ENCODE measurements around the gene IL16. TPM values are rescaled to one million over a fixed set of nuclear protein-coding genes. Genes with fewer than 3 reads are reported as not detected.

The IL16 gene
- total RNA-seq, 6 experiments from 2014 or later, result 2.0 to 6.8 (median 3.2) TPM

DNA sequence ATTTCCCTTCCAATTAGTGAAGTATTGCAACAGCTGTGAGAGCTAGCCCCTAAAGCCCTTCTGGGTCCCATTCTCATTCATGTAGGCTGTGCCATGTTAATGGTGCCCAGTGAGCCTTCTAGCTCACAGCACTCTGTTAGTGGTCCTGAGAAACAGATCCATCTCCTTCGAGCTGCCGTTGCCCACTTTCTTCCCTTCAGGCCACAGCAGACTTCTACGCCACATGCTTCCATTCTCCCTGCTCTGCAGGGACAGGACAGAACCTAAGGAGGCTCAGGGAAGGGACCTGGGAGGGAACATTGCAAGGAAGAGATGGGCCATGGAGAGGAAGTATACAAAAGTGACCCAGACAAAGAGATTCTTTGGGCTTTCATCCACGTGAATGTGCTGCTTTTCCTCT, 139.0 kb downstream of the IL16 start:
- ATAC-seq (no peak), DNase-seq (no peak)
- H3K4me3 ChIP-seq, result no peak overlapping the region
- no peak overlapping the region for H3K27ac ChIP-seq
- H3K36me3 ChIP-seq, result no peaks in the 10 kb centered on the region
- TF ChIP-seq, protein P1, sequence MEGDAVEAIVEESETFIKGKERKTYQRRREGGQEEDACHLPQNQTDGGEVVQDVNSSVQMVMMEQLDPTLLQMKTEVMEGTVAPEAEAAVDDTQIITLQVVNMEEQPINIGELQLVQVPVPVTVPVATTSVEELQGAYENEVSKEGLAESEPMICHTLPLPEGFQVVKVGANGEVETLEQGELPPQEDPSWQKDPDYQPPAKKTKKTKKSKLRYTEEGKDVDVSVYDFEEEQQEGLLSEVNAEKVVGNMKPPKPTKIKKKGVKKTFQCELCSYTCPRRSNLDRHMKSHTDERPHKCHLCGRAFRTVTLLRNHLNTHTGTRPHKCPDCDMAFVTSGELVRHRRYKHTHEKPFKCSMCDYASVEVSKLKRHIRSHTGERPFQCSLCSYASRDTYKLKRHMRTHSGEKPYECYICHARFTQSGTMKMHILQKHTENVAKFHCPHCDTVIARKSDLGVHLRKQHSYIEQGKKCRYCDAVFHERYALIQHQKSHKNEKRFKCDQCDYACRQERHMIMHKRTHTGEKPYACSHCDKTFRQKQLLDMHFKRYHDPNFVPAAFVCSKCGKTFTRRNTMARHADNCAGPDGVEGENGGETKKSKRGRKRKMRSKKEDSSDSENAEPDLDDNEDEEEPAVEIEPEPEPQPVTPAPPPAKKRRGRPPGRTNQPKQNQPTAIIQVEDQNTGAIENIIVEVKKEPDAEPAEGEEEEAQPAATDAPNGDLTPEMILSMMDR (IDR thresholded peaks at IDR 0.05), result no peak
- TF ChIP-seq POLR2A (IDR thresholded peaks at IDR 0.05), result no peak
- peaks cover 0 to 22% (median 9%) of the 10 kb centered on the region in 4 donors for H3K4me1 ChIP-seq
- intact Hi-C loops (cut with DNase I), result loop anchor here in 1 of 2 donors (10.0 kb wide), 1 partner anchor 61 kb away; no protein-coding TSS in a partner anchor
- WGBS (ENCODE audit: insufficient coverage, low coverage, low lambda C conversion rate, missing lambda C conversion rate), result 87% methylated on average over 4 of the region's 4 CpGs
- no peaks in the 10 kb centered on the region for H3K9me3 ChIP-seq
- H3K27me3 ChIP-seq, result no peaks in the 10 kb centered on the region

DNA sequence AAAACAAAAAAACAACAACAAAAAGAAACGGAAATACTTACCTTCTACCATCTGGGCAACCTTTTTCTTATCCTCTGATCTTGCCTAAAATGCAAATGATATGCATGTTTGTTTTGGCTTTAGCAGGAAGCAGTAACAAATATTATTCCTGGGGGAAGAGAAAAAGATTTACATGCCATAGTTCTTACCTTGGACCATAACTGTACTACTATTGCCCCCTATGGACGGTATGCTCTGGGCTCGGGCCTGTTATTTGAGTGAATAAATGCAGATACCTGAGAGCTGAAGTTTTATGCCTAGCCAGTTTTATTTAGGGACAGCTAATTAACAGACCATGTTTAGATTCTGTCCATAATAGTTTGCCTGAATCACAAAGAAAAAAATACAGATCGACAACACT, 139.9 kb downstream of the IL16 start:
- H3K36me3 ChIP-seq, result no peaks in the 10 kb centered on the region
- no peak overlapping the region for H3K27ac ChIP-seq
- peak; percentile 60 to 69 (median 66) for ATAC-seq
- 76% methylated on average over 4 of the region's 4 CpGs for WGBS (ENCODE audit: insufficient coverage, low coverage, low lambda C conversion rate, missing lambda C conversion rate)
- no peaks in the 10 kb centered on the region for H3K27me3 ChIP-seq
- H3K4me3 ChIP-seq, result no peak overlapping the region
- no peaks in the 10 kb centered on the region for H3K9me3 ChIP-seq
- intact Hi-C loops (cut with DNase I), result loop anchor here in 1 of 2 donors (10.0 kb wide), 1 partner anchor 62 kb away; no protein-coding TSS in a partner anchor
- no peak for TF ChIP-seq POLR2A (IDR thresholded peaks at IDR 0.05)
- TF ChIP-seq, protein P1 (IDR thresholded peaks at IDR 0.05), result peak; percentile 10 to 39 (median 30)
- H3K4me1 ChIP-seq, result peaks cover 0 to 22% (median 9%) of the 10 kb centered on the region in 4 donors
- DNase-seq, result no peak

DNA sequence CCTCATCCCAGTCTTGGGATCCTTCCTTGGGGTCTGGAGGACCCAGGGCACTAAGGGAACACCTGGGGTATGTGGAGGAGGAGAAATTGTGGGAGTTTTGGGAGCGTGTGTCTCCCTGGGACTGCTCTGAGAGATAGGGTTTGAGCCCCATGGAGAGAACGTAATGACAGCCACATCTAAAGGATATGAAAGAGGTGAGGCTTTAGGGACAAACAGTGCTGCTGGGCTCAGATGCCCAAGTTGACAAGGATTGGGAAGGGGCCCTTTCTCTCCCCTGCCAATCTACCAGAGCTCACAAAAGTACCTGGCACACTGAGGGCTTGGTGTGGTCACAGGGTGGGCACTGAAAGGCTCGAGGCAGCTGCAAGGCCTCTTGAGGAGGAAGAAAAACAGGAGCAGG, 140.6 kb downstream of the IL16 start:
- H3K36me3 ChIP-seq, result no peaks in the 10 kb centered on the region
- no peaks in the 10 kb centered on the region for H3K27me3 ChIP-seq
- no peaks in the 10 kb centered on the region for H3K9me3 ChIP-seq
- ATAC-seq (no peak), DNase-seq (no peak)
- H3K27ac ChIP-seq, result no peak overlapping the region
- WGBS (ENCODE audit: insufficient coverage, low coverage, low lambda C conversion rate, missing lambda C conversion rate), result 100% methylated on average over 2 of the region's 3 CpGs
- peaks cover 0 to 22% (median 9%) of the 10 kb centered on the region in 4 donors for H3K4me1 ChIP-seq
- intact Hi-C loops (cut with DNase I), result loop anchor here in 1 of 2 donors (10.0 kb wide), 1 partner anchor 62 kb away; no protein-coding TSS in a partner anchor
- H3K4me3 ChIP-seq, result no peak overlapping the region
- no peak for TF ChIP-seq POLR2A (IDR thresholded peaks at IDR 0.05)
- TF ChIP-seq, protein P1 (IDR thresholded peaks at IDR 0.05), result no peak

DNA sequence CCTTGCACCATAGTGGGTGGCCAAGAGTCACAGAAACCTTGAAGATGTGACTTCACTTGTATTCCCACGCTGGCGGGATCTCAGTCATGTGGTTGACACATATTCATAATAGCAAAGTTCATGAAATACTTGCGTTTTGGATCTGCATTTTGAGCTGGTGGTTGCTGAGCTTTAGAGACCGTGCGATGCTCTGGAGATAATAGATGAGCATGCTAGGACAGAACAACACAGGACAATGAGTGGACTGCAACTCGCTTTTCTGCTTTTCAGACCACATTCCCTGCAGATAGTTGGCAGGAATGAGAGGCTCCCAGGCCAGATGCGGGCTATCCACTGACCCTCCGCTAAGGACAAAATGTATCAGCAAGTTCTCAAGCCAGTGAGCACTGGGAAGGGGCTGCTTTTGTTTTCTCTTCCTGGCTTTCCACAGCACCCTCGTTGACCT, 141.1 kb downstream of the IL16 start:
- TF ChIP-seq, protein P1 (IDR thresholded peaks at IDR 0.05), result no peak
- TF ChIP-seq POLR2A (IDR thresholded peaks at IDR 0.05), result no peak
- DNase-seq, result no peak
- H3K4me3 ChIP-seq, result no peak overlapping the region
- 76% methylated on average over 6 of the region's 9 CpGs for WGBS (ENCODE audit: insufficient coverage, low coverage, low lambda C conversion rate, missing lambda C conversion rate)
- H3K36me3 ChIP-seq, result no peaks in the 10 kb centered on the region
- no peaks in the 10 kb centered on the region for H3K27me3 ChIP-seq
- peaks cover 0 to 22% (median 9%) of the 10 kb centered on the region in 4 donors for H3K4me1 ChIP-seq
- intact Hi-C loops (cut with DNase I), result loop anchor here in 1 of 2 donors (10.0 kb wide), 1 partner anchor 63 kb away; no protein-coding TSS in a partner anchor
- ATAC-seq, result no peak
- H3K27ac ChIP-seq, result no peak overlapping the region
- H3K9me3 ChIP-seq, result no peaks in the 10 kb centered on the region
